CD1c-positive myeloid dendritic cell (primary cell): Measurements from ENCODE around the gene MMP25.
A peak's percentile ranks its signal among the peaks of the same experiment; 100 is the strongest.

Experiments used
- DNase-seq: peaks from one replicate; pipeline ENCODE4 v3.0.0-alpha.2; 2016; ENCODE audit errors: extremely low spot score

The MMP25 gene, protein sequence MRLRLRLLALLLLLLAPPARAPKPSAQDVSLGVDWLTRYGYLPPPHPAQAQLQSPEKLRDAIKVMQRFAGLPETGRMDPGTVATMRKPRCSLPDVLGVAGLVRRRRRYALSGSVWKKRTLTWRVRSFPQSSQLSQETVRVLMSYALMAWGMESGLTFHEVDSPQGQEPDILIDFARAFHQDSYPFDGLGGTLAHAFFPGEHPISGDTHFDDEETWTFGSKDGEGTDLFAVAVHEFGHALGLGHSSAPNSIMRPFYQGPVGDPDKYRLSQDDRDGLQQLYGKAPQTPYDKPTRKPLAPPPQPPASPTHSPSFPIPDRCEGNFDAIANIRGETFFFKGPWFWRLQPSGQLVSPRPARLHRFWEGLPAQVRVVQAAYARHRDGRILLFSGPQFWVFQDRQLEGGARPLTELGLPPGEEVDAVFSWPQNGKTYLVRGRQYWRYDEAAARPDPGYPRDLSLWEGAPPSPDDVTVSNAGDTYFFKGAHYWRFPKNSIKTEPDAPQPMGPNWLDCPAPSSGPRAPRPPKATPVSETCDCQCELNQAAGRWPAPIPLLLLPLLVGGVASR

DNA sequence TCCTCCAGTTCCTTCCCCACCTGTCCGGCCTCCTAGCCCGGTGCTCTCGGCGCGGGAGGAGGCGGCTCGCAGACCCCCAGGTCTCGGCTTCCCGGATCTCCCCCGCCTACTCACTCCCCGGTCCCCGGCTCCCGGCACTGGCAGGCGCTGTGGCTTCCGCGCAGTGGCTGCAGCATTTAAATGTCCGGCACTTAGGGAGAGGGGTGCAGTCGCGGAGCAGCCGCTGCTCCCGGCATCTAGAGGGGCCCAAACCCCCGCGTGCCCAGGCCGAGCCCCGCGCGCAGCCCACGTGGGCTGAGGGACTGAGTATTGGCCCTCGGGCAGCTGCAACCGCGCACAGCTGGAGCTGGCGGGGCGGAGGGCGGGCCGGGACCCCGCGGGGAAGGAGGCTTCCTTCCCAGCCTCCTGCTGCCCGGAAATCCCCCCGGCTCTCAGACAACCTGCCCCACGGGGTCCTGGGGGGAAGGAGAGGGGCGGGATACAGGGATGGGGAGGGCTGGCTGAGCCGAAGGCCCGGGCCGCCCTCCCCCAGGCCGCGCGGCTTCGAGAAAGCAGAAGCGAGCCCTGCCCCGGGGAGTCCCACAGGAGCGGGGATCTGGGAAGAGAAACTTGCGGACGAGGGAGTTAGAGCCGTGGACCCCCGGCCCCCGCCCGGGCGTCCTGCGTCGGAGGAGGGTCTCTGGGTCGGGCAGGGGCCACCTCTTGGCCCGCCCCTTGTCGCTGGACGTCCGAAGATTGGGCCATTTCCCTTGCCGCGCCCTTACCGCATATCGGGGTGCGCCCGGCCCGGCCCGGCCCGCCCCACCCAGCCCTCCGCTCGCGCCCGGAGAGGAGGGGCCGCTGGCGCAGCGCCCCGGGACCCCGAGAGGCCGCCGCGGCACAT is at the start of gene MMP25:
MMP25 (plus strand) TSS at position 804 of the 883 bp plus-strand sequence. CDS start 357 bp downstream, outside the sequence.
- DNase-seq, result peak; percentile 80

DNA sequence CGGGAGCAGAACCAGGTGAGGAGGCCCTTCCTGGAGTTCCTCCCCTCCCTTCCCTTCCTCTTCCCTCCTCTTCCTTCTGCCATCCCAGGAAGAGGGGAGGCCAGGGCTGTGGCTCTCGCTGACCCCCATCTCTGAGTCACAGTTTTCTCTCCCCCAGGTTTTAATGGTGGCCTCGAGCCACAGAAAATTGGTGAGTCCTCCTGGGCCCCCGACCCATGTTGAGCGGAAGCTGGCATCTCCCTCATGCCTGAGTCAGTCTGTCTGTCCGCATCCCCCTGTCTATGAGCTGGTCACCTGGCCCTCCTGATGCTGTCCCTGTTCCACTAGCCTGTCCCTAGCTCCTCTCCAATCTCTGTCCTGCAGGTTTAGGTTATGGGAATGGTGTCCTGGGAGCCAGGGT is 46.4 kb upstream of the MMP25 start:
- DNase-seq, result no peak

DNA sequence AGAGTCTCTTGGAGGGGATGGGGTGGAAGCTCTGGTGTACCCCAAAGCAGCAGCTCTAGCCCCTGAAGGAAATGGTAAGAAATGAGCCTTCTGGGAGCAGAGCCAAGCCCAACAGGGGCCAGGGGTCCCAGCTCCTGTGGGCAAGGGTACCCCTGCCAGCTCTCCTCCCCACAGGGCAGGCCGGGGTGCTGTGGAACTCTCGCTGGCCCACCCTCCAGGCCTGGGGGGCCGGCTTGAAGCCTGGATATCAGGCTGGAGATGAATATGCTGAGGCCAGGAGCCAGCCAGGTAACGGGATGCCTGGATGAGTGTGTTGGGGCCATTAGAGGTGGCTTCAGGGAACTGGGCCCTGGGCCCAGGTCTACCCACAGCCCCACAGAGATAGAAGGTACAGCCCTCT is 45.8 kb upstream of the MMP25 start:
- no peak for DNase-seq

DNA sequence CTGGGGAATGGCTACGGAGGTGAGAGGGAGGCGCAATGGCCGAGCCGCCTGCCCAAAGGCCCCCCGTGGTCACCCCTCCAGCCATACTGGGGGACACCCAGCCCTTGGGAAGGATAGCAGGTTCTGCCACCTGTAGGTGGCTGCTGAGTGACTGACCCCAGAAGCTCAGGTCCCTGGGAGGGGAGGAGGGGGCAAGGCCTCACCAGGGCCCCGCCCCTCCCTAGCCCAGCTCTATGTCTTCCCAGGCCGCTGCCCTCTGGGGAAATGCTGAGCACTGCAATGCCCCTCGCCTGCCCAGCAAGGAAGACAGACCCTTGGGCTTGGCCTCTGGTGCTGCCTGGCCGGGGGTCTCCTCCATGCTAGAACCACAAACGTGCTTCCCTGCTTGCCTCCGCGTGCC is 45.0 kb upstream of the MMP25 start:
- DNase-seq, result no peak

DNA sequence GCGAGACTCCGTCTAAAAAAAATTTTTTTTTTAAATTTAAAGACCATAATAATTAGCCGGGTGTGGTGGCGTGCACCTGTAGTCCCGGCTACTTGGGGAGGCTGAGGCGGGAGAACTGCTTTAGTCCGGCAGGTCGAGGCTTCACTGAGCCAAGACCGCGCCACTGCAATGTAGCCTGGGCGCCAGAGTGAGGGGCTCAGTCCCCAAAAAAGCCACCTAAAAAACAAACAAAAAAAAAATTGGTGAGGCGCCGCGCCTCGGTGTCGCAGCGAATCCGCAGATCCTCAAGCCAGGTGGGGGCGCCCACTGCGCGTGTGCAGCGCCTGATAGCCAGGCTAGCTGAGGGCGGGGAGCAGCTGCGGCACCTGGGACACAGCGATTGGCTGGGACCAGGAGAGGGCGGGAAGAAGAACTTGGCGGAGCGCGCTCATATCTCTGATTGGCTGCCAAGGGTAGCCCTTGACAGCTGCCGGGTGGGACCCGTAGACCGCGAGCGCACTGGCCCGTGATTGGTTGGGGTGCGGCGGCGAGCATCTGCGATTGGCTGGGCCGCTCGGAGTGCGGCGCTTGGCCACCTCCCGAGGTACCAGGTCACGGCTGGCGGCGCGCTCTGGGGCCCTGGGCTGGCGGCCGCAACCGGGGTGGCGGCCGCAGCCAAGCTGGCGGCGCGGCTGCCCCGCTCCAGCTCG is 42.6 kb upstream of the MMP25 start:
- peak; percentile 99 for DNase-seq

DNA sequence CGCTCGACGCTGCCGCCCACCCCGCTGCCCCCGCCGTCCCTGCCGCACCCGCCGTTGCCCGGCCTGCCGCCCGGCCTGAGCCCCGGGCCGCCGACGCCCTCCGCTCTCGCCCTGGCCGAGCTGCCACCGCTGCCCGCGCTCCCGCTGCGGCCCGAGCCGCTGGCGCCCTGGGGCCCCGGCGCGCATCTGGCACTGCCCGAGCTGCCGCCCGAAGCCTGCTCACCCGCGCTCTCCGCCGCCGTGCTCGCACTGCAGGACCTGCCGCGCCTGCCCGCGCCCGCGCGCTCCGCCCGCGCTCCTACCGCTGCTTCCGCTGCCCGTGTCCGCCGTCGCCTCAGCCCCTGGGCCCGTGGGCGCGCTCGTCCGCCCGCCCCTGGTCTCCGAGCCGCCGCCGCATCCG is 42.0 kb upstream of the MMP25 start:
- peak; percentile 53 for DNase-seq

DNA sequence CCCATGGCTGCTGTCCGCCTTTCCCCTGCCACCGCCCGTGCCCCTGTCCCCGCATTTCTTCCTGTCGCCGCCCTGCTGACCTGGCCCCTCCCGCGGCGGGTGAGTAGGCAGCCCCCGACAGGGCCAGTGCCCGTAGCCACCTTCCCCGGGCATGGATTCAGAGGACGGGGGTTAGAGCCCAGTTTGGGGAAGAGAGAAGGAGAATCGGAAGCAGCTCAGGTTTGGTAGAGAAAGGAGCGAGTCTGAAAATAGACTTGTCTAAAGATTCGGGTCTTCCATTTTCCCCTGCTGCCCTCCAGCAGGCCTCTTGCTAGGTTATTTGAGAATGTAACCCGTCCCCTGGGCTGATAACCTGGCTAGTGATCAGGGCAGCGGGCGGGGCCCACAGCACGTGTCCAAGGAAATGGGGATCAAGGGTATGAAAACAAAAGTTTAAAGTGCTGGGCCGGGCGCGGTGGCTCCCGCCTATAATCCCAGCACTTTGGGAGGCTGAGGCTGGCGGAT is 41.5 kb upstream of the MMP25 start:
- DNase-seq, result peak; percentile 39

DNA sequence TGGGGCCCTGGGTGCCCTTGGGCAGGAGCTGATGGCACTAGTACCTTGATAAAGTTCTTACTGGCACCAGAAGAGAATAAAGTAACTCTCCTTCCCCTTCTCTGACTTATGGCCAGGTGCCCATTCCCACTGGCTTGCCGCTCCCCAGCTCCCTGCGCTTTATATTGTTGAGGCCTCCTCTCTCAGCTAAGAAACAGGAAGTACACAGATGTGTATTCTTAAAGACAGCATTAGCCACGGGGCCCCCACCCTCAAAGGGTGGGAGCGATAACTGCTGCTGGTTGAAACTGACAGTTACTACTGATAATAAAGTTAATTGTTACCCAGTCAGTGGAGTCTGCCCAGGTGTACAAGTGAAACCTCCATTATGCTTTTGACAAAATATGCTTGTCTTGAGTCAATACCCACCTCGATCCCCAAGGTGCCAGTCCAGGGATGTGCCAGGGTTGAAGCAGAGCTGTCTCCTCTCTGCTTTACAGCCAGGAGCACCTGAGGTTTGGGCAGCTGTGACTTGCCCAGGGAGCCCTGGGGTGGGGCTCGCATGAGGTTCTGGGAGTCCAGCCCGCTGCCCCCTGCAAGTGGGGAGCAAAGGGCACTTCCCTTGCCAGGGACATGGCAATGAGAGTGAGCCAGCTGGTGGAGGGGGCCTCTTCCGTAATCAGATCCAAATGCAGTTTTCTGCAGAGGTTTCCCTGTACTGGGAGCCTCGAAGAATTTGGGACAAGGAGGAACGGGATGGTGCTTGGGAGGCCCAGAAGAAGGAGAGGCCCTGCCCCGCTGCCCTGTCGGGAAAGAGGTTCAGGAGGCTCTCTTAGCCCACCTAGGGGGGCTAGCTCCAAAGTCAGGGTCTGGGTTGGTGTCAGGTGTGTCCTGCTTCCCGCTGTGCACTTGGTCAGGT is 39.1 kb upstream of the MMP25 start:
- DNase-seq, result peak; percentile 46

DNA sequence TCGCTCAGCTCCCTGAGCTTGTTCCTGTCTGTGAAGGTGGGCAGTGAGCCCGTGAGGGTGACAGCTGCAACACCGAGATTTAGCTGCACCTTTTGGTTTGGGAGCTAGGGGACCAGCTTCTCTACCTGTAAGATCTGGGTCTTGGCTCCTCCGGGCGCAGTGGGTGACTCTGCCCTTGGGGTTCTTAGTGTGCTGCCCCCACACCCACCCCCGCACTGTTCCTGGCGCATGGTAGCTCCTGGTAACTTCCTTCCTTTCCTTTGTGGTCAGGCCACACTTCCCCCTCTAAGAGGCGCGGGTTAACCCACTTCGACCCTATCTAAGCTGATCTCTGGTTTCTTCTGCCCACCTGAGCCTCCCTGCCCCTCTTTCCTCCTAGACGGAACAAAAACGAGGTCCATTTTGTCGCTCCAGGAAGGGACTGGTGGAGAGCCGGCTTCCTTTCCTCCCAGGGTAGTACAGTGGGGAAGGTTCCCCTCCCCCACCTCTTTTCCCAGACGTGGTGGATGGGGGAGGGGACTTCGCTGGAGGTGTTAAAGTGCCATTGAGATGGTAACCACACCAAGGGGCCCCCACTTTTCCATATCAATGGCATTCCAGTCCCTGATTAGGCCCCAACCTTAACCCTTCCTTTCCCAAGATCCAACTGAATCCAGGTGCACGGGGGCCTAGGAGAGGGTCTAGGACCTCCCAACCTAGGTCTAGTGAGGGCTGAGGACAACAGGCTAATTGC is 38.2 kb upstream of the MMP25 start:
- peak; percentile 74 for DNase-seq

DNA sequence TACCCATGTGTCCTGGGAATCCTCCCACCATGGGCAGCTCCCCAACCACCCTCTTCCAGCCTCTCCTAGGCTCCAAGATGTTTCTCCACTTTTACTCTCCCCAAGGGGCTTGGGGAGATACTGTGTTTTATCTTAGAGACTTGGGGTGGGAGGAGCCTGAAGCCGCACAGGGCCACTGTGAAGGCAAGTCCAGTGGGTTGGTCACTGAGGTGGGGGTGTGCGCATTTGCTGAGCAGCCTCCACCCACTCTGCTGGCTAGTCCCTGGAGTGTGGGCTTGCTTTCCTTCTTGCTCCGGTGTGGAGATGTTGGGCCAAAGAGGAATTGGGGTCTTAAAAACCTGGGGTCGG is 37.7 kb upstream of the MMP25 start:
- no peak for DNase-seq

DNA sequence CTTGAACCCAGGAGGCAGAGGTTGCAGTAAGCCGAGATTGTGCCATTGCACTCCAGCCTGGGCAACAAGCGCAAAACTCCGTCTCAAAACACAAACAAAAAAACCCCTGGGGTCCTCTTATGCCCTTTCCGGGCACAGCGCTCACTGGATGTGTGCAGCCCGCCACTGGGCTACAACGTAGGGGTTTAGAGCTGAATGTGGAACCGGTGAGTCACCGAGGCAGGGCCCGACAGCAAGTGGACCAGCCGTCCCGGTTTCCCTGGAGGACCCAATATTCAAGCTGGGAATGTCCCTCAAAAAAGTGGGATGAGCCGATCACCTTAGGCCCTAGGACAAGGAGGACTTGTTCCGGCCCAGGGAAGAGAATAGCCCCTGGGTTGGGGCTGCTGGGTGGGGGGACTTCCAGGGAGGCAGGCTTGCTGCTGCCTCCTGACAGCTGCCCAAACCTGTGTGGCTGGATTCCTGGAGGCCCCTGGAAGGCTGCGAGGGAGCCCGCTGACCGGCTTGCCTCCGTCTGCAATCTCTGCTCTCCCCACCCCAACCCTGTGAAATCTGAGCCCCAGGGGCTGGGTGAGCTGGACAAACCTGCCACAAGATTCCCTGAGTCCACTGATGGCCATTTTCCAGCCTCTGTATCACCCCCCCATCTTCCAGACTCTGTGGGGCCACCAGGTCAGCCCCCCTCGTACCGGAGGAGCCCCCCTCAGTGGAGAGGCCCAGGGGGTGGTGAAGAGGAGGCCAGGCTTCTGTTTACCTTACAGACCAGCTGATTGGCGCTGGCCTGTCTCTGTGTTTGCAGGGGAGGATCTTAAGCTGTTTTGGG is 36.6 kb upstream of the MMP25 start:
- DNase-seq, result no peak

DNA sequence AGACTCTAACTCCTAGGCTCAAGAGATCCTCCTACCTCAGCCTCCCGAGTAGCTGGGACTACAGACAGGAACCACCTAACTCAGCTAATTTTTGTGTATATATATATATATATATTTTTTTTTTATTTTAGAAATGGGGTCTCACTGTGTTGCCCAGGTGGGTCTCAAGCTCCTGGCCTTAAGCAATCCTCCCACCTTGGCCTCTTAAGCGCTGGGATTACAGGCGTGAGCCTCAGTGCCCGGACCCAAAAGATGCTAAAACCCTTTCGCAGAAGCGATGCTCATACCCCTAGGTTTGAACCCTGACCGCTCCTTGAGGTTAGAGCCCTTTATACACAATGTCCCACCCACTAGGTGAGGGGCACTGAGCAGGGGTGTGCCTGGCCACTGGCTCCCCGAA is 35.9 kb upstream of the MMP25 start:
- no peak for DNase-seq

DNA sequence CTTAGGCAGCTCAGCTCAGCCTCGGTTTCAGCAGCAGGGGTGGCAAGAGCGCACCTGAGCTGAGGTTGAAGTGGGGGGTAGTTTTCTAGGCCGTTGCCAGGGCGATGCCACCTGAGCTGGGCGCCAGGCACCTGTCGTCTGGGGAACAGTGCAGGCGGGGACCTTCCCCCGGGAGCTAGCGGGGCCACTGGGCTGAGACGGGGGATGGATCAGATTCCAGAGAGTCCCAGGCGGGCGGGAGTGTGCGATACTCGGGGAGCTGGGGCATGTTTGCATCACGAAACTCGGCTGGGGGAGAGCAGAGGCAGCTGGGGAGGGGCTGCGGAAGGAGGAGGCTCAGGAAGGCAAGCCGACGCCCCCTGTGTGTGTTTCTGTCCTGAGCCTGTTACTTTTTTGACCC is 34.1 kb upstream of the MMP25 start:
- no peak for DNase-seq

DNA sequence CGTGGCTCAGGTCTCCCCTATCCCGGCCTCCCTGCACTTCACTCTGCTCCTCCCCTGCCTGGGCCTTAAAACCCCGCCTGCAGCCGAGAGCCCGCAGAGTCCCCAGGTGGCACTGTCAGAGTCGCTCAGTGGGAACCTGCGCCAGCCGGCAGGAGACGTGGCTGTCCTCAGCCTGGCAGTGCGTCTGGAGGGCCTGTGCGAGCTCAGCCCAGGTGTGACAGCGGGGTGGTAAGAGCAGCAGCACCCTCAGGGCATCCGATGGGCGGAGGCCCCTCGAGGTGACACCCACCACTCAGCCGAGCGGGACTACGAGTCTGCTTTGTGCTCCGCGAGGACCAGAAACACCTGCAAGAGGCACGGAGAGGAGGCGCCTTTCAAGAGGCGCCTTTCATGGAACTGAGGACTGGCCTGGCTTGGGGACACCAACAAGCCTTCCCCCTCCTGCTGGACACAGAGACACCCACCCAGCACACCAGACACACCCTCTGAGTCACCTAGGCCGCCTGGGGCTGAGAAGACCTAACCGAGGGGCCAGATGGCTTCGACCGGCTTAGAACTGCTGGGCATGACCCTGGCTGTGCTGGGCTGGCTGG is 33.4 kb upstream of the MMP25 start, which contains the start of gene CLDN9:
CLDN9 (plus strand) TSS at position 96 of the 593 bp plus-strand sequence; CDS start at position 536, 440 bp downstream.
- no peak for DNase-seq

DNA sequence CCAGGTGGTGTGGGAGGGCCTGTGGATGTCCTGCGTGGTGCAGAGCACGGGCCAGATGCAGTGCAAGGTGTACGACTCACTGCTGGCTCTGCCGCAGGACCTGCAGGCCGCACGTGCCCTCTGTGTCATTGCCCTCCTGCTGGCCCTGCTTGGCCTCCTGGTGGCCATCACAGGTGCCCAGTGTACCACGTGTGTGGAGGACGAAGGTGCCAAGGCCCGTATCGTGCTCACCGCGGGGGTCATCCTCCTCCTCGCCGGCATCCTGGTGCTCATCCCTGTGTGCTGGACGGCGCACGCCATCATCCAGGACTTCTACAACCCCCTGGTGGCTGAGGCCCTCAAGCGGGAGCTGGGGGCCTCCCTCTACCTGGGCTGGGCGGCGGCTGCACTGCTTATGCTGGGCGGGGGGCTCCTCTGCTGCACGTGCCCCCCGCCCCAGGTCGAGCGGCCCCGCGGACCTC is 32.8 kb upstream of the MMP25 start:
- no peak for DNase-seq

DNA sequence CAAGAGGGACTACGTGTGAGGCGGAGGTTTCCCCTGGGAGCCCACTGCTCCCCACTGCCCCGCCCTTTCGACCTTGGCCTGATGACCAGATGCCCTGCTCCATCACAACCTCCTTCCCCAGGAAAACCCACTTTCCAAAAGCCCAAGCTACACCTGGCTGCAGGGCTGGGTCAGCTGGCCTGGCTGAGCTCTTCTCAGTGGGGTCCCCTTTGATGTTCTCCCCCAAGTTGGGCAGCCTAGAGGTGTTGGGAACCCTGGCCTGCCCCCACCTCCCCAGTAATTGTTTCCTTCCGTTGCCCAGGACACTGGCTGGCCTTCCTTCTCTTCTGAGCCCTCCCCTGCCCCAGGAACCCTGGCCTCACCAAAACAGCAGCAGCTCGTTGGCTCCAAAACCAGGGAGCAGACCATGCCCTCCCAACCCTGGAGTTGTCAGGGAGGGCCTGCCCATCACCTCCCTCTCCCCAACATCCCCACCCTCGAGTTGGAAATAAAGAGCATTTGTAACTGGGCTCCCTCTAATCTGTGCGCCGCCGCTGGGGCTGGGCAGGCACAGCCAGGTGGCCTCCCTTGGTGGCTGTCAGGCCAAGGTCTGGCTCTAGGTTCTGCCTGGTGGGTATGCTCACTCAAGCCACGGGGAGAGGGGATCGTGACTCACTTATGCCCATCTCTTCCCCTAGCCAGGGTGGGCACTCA is 32.2 kb upstream of the MMP25 start:
- DNase-seq, result no peak

DNA sequence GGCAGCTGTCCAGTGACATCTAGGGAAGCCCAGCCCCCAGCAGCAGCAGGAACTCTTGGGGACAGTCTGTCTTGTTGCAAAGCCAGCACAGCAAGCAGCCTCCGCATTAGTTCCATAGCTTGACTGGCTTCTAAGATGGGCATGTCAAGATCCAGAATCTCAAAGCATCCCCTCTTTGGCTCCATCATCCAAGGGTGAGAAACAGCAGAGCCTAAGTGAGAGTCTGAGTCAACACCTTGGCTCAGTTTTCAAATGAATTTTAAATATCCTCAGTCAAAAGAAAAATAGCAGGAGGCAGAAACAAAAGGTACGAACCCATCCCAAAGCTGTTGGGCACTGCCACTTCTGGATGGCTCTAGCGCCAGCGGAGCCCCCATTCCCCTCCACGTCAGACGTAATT is 31.4 kb upstream of the MMP25 start:
- no peak for DNase-seq
